Stimulated activated CD4-positive, alpha-beta T cell treated with anti-CD3 and anti-CD28 coated beads, Interleukin-1b, Interleukin-23, amount 100 ng/mL, for 48 hours (primary cell): ENCODE measurements around the gene NRG3.

ENCODE experiments used
- DNase-seq: peaks from one replicate; pipeline ENCODE4 v3.0.0-alpha.2; 2020

The NRG3 gene

DNA sequence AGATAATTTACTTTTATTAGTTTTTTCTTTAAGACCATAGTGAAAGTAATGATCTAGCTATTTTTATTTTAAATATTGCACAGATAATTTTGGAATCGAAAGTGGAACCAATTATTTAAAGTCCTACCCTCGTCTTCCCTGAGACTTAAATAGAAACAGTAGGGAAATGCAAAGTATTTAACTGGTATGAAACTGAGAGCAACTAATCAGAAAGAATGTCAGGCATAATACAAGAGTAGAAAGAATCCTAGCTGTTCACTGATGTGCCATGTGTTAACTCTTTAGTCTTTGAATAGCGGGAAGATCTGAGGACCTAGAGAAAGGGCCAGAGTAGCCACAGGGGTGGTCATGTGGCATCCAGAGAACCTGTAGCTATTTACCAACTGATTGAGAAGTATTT is 630.0 kb downstream of the NRG3 start:
- DNase-seq, result no peak

DNA sequence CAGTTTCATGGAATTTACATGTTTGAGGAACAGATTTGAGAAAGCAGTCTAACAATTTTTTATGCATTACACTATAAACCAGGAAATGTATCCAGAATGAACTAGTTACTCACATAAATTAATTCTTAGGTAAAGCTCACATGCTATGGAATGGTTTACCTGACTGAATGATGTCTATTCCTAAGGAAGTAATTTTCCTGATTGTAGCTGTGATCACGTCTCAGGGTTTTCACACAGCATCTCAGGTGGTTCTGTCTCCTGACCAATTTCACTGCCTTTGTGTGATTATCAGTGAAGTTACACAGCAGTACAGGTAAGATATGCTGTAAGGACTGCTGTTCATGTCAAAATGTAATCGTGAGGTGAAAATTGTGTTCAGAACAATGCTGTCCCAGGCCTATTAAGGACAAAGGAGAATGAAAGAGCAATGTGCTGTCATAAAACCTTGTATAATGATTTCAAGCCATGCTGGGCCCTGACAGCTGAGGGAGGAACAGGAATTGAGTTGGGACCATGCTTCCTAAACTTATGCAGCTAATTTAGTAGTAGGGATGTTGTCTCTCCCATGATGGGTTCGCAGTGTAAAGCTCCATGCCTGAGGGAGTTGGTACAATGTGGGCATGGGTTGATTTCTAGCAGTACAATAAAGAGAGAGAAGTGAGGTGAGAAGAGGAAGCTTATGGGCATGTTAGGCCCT is 631.8 kb downstream of the NRG3 start:
- no peak for DNase-seq

GRCh38 chr10:82515256-82515655 is 640.3 kb downstream of the NRG3 start:
- DNase-seq, result no peak

DNA sequence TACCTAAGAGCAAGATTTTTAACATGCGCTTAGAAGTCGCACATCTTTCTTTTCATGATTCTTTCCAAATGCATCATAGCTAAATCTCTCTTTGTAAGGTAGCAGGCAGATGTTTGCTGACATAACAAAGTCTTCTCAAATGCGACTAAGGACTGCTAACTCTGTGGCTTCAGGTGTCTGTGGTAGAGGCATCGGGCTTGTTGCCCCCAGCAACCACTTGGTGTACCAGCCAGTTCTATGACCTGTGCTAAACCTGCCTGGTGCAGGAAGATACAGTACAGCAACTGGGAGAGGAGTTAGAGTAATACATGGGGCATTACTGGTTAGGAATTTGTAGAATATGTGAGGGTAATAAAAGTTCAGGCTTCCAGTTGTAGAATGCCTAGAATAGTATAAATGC is 654.1 kb downstream of the NRG3 start:
- DNase-seq, result no peak

- DNase-seq, result no peak
Observed at GRCh38 chr10:82535457-82535856, 660.5 kb downstream of the NRG3 start.

DNA sequence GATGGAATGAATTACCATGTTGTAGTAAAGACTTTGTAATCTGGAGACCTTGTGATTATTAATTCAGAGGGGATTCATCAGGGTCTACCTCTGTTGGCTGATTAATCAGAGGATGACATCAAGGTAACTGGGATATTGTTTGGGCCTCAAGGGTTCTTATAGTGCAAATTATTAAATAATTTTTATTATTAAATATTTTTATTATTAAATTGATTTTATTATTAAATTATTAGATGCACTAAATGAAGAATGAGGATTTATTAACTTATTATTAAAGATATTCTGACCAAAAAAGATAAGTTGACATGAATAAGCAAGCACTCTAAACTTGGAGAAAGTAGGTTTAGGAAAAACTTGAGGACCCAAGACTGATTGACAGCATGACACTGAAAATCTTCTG is 661.7 kb downstream of the NRG3 start:
- DNase-seq, result no peak

DNA sequence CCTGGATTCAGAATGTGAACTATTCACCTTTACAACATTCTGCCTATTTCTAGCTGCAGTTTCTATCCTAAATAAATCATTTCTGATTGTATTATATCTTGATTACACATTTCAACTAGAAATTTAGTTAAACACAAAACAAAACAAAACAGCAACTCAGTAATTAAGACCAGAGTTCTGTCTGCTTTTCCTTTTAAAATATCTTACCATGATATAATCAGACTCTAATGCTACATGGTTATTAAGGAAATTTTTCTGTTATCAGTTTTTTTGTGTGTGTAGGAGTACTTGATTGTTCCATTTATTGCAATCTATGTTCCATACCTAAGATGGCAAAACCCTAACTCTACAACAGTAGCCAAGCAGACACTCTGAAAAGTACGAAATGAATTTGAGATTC is 663.3 kb downstream of the NRG3 start:
- DNase-seq, result no peak

DNA sequence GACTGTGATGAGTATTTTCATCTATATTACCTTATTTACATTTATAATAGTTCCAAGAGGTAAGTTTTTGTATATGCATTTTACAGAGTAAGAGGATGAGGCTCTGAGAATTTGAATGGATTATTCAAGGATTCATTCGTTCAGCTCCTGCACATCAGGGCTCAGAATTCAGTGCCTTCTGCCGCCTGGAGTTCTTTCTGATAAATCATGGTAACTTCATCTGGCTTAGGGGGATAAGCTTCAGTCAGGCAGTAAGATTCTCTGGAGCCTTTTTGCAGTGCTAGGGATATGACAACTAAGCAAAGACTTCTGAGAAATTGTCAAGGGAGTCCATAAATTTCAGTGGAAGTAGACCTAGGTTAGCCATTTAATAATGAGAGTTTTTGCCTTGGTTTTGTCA is 668.6 kb downstream of the NRG3 start:
- no peak for DNase-seq

DNA sequence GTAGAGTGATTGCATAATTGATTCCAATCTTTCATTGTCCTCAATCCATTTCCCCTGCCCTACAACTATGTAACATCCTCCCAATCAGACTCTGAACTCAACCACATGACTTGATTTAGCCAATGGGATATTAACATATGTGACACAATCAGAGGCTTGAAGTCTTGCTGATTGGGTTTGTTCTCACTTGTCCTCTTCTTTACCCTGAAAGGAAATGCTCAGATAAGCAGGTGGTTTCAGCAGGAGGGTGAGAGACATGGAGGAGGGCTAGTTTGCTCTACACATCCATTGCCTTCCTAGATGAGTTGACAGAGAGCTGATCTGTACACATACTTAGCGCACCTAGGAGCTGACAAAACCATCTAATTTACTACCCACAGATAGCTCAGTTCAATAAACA is 669.4 kb downstream of the NRG3 start:
- no peak for DNase-seq

DNA sequence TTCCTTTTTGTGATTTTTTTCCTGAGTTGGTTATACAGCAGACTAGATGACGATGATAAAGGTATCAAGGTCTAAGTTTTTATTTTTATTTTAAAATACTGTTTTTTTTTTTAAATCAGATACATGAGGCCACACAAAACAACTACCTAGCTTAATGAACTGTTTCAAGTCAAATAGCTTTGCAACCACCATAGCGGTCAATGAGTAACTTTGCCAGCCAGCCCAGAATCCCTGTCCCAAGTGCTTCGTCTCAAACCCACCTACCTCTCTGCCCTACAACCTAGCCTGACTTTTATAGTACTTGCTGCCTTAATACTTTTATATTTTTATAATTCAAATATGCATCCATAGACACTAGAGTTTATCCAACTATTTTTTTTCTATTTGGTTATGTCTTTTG is 676.5 kb downstream of the NRG3 start:
- DNase-seq, result no peak

GRCh38 chr10:82552267-82552666 is 677.3 kb downstream of the NRG3 start:
- DNase-seq, result no peak

- no peak for DNase-seq
Observed at GRCh38 chr10:82554381-82554780, 679.4 kb downstream of the NRG3 start.

GRCh38 chr10:82558014-82558607 is 683.1 kb downstream of the NRG3 start:
- DNase-seq, result no peak

DNA sequence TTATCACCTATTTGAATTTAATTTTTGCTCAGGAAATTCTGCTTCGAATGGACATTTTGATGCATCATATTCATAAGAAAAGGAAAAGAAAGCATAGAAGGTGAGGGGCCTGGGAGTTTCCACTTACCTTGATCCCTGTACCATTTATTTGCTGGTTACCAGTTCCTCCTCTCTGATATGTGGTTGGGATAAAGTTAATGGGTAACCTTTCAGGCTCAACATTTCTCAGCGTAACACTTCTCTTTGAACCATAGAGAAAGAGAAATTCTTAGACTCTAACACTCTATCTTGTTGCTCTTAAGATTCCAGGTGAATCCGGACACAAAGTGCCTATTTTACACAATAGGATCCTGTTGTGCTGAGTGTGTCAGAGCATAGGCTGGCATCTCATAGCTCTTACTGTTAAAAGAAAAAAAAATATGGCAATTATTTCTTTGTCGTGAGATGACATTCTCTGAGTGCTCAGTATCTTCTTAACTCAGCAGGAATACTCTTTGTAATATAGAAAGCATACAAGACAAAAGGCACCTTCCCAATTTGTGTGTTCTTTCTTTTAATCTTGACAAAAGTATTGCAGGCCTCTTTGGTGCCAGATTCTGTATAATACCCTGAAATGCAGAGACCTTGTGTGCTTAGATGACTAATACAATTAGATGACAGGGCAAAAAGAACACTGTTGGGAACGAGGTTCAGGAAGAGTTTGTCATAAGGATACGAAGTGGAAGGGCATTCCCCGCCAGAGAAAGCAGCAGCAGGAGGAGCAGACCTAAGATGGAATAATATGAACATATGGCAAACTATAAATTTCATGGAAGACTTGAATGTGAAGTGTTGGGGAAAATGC is 689.6 kb downstream of the NRG3 start:
- DNase-seq, result no peak

- no peak for DNase-seq
Observed at GRCh38 chr10:82565197-82565575, 690.2 kb downstream of the NRG3 start.

- no peak for DNase-seq
Observed at GRCh38 chr10:82572744-82573143, 697.8 kb downstream of the NRG3 start.

- no peak for DNase-seq
Observed at GRCh38 chr10:82574081-82574480, 699.1 kb downstream of the NRG3 start.

DNA sequence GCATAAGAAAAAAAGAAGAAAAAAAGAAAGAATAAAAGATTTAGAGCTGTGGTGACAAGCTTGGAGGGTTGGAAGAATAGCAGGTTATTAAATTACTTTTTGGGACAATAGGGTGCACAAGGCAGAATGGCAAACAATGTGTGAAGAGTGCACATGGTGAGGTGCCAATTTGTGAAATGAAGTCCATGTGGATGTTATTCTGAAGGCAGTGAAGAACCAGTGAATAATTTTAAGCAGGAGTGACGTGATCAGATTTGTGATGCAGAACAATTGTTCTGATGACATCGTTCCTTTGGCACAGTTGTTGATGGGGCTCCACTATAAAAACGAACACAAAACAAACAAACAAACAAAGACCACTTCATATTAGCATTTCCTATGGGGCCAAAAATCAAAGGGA is 700.3 kb downstream of the NRG3 start:
- no peak for DNase-seq

DNA sequence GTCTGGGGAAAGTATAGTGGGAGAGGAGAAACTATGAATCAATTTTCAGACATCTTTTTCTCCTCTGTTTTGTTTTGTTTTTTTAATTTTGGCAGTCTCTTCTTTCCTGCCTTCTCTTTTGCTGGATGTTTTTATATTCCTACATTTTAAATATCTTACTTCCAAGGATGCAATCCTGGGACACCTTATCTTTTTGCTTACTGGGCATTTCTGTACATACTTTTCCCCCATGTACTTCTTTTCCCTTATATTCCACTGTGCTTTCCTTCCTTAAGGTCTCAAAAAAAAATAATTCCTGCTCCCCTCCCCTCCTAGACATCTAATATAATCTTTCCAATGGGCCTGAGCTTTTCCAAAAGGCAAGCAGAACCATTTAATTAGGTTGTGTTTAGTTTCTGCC is 701.1 kb downstream of the NRG3 start:
- no peak for DNase-seq

DNA sequence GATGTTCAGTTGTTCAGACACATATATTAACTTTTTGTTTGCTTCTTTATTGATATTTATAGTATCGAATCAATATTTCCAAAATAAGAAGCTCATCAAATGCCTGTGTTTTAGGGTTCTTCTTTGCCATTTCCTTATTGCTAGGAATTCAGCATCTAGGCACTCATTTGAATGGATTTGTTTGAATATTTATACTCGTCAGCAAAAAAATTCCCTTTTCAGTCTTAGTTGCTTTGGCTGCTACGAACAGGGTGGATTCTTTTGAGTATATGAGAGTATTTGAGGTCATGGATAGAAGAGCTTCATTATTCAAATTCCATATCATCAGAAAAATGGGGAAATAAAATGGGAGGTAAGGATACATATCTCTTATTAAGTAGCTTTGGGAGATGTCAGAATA is 706.9 kb downstream of the NRG3 start:
- DNase-seq, result no peak

- no peak for DNase-seq
Observed at GRCh38 chr10:82591421-82591820, 716.4 kb downstream of the NRG3 start.

GRCh38 chr10:82597840-82598239 is 722.8 kb downstream of the NRG3 start:
- DNase-seq, result no peak

DNA sequence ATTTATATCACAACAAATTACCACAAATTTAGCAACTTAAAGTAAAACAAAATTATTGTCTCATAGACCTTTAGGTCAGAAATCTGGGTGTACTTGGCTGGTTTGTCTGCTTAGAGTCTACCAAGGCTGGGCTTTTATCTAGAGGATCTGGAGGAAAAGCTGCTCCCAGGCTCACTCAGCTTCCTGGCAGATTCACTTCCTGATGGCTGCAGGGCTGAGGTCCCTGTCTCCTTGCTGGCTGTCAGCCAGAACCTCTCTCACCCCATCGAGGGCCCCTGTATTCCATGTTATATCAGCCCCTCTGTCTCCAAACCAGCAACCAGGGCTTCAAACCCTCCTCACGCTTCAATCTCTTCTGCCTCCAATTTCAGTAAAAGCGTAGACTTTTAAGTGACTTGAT is 734.9 kb downstream of the NRG3 start:
- no peak for DNase-seq

- no peak for DNase-seq
Observed at GRCh38 chr10:82618007-82618406, 743.0 kb downstream of the NRG3 start.
